ENCODE data around the gene SPRYD7.

SPRYD7 gene

DNA sequence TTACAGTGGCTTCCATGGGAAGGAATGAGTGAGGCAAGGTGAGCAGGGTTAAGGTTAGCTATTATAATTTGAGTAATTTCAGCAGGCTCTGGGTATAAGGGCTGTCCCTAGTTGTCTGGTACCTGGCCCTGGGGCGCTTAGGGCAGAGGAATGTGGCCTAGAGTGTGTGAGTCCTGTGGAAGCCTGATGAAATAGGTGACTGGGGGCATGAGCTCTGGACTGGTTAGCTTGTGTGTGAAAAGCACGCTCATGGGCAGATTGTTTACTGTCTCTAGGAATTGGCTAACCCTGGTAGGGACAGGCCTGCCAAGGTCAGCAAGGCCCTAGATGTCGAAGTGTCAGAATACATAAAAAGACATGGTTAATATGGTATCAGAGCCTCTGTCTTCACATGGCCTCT is 42.5 kb downstream of the SPRYD7 start:
- TF ChIP-seq EZH2phosphoT487 (IDR thresholded peaks at IDR 0.05; ENCODE audit: borderline replicate concordance, low read length): no peak
- TF ChIP-seq, protein P1, sequence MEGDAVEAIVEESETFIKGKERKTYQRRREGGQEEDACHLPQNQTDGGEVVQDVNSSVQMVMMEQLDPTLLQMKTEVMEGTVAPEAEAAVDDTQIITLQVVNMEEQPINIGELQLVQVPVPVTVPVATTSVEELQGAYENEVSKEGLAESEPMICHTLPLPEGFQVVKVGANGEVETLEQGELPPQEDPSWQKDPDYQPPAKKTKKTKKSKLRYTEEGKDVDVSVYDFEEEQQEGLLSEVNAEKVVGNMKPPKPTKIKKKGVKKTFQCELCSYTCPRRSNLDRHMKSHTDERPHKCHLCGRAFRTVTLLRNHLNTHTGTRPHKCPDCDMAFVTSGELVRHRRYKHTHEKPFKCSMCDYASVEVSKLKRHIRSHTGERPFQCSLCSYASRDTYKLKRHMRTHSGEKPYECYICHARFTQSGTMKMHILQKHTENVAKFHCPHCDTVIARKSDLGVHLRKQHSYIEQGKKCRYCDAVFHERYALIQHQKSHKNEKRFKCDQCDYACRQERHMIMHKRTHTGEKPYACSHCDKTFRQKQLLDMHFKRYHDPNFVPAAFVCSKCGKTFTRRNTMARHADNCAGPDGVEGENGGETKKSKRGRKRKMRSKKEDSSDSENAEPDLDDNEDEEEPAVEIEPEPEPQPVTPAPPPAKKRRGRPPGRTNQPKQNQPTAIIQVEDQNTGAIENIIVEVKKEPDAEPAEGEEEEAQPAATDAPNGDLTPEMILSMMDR (IDR thresholded peaks at IDR 0.05; ENCODE audit: low read depth, low read length, poor library complexity, severe bottlenecking): no peak

DNA sequence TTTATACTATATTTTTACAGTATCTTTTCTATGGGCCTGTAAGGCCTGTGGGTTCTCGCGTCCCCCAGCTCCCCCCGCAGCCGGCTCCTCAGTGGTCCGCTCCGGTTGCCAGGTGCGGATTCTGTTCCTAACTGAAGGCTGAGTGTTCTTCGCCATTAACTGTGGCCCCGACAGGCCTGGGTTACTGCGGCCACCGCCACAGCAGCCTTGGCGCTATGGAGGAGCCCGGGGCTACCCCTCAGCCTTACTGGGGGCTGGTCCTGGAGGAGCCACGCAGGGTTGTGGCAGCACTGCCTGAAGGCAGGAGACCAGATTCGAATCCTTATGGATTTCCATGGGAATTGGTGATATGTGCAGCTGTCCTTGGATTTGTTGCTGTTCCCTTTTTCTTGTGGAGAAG is 45.8 kb downstream of the SPRYD7 start:
- Histone ChIP-seq H3K4me2 (ENCODE audit: low read length) (no peak overlapping the region), H3K79me2 (ENCODE audit: control insufficient read depth, low read length) (no peaks in the 10 kb centered on the region), H3K27me3 (ENCODE audit: control insufficient read depth, low read length) (no peaks in the 10 kb centered on the region), H3K36me3 (ENCODE audit: control insufficient read depth, low read length) (no peaks in the 10 kb centered on the region), H3K9me2 (replicated peaks; ENCODE audit: control insufficient read depth, low read length) (no peaks in the 10 kb centered on the region), H3K4me3 (ENCODE audit: low read length) (no peak overlapping the region), H3K27ac (ENCODE audit: low read depth, low read length) (no peak overlapping the region), H3K4me1 (ENCODE audit: control insufficient read depth, low read length) (no peaks in the 10 kb centered on the region), H3F3A (ENCODE audit: control insufficient read depth, insufficient read depth) (no peaks in the 10 kb centered on the region), H3K9me3 (ENCODE audit: control insufficient read depth, insufficient read depth, low read length) (no peaks in the 10 kb centered on the region), H4K20me1 (ENCODE audit: control insufficient read depth, insufficient read depth, low read depth, low read length) (no peaks in the 10 kb centered on the region)
- no peak for TF ChIP-seq EZH2phosphoT487 (IDR thresholded peaks at IDR 0.05; ENCODE audit: borderline replicate concordance, low read length)
- TF ChIP-seq, protein P1 (IDR thresholded peaks at IDR 0.05; ENCODE audit: low read depth, low read length, poor library complexity, severe bottlenecking): no peak

More for the DNA sequence above, 42.5 kb downstream of the SPRYD7 start:
- no peaks in the 10 kb centered on the region for H3K79me2 ChIP-seq (ENCODE audit: control insufficient read depth, low read length)
- H3K4me1 ChIP-seq (ENCODE audit: control insufficient read depth, low read length): no peaks in the 10 kb centered on the region
- H3K4me3 ChIP-seq (ENCODE audit: low read length): no peak overlapping the region
- no peak overlapping the region for H3K4me2 ChIP-seq (ENCODE audit: low read length)
- H4K20me1 ChIP-seq (ENCODE audit: control insufficient read depth, insufficient read depth, low read depth, low read length): no peaks in the 10 kb centered on the region
- H3K27ac ChIP-seq (ENCODE audit: low read depth, low read length): no peak overlapping the region
- no peaks in the 10 kb centered on the region for H3K9me2 ChIP-seq (replicated peaks; ENCODE audit: control insufficient read depth, low read length)
- H3K9me3 ChIP-seq (ENCODE audit: control insufficient read depth, insufficient read depth, low read length): no peaks in the 10 kb centered on the region
- H3K27me3 ChIP-seq (ENCODE audit: control insufficient read depth, low read length): 0 out of 2 replicates have a peak, but pooled peaks cover 2% of the 10 kb centered on the region
- H3K36me3 ChIP-seq (ENCODE audit: control insufficient read depth, low read length): no peaks in the 10 kb centered on the region
- no peaks in the 10 kb centered on the region for H3F3A ChIP-seq (ENCODE audit: control insufficient read depth, insufficient read depth)

DNA sequence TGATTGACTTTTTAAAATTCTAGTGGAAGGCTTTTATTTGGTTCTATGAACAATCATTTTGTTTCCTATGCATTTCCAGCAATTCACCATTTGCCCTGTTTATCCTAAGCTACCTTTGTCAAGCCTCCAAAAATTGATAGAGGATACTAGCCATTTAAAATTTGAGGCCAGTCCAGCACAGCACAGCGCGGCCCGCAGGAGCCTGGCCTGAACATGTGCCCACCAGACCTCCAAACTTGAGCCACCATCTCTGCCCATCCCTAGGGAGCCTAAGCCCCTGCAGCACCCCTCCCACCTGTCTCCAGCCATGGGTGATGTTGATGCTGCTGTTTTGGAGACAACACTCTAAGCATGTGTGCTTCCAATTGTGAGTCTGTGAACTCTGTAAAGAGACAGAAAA is 57.5 kb downstream of the SPRYD7 start:
- Histone ChIP-seq H4K20me1 (ENCODE audit: control insufficient read depth, insufficient read depth, low read depth, low read length) (no peaks in the 10 kb centered on the region), H3K27me3 (ENCODE audit: control insufficient read depth, low read length) (no peaks in the 10 kb centered on the region), H3F3A (ENCODE audit: control insufficient read depth, insufficient read depth) (no peaks in the 10 kb centered on the region), H3K9me3 (ENCODE audit: control insufficient read depth, insufficient read depth, low read length) (peaks cover 28% of the 10 kb centered on the region), H3K27ac (ENCODE audit: low read depth, low read length) (no peak overlapping the region), H3K4me1 (ENCODE audit: control insufficient read depth, low read length) (no peaks in the 10 kb centered on the region), H3K4me2 (ENCODE audit: low read length) (no peak overlapping the region), H3K79me2 (ENCODE audit: control insufficient read depth, low read length) (no peaks in the 10 kb centered on the region), H3K4me3 (ENCODE audit: low read length) (no peak overlapping the region), H3K9me2 (replicated peaks; ENCODE audit: control insufficient read depth, low read length) (no peaks in the 10 kb centered on the region), H3K36me3 (ENCODE audit: control insufficient read depth, low read length) (no peaks in the 10 kb centered on the region)
- TF ChIP-seq, protein P1 (IDR thresholded peaks at IDR 0.05; ENCODE audit: low read depth, low read length, poor library complexity, severe bottlenecking): no peak
- no peak for TF ChIP-seq EZH2phosphoT487 (IDR thresholded peaks at IDR 0.05; ENCODE audit: borderline replicate concordance, low read length)
